Mucosa of stomach (tissue), 1 donor: Measurements from ENCODE around the gene COQ8A.
"Not testable (repeated sequence)": the region's sequence is repeated elsewhere in the genome, so short reads cannot be mapped to it uniquely, and the experiment has no call there.

Source experiments
- H3K27me3 ChIP-seq: one replicate; pipeline ENCODE4 v1.7.0; 2013; ENCODE audit warnings: mild to moderate bottlenecking, low read length; ENCODE audit not compliant: control insufficient read depth, insufficient read depth
- H3K36me3 ChIP-seq: one replicate; pipeline ENCODE4 v1.7.0; 2013; ENCODE audit warnings: low read length; ENCODE audit not compliant: control insufficient read depth, insufficient read depth
- H3K4me1 ChIP-seq: one replicate; pipeline ENCODE4 v1.7.0; 2013; ENCODE audit warnings: mild to moderate bottlenecking, low read length; ENCODE audit not compliant: control insufficient read depth, insufficient read depth
- H3K4me3 ChIP-seq: one replicate; pipeline ENCODE4 v1.7.0; 2013; ENCODE audit warnings: low read length
- H3K9ac ChIP-seq: one replicate; pipeline ENCODE4 v1.7.0; 2013; ENCODE audit warnings: mild to moderate bottlenecking, low read length, moderate library complexity
- H3K9me3 ChIP-seq: one replicate; pipeline ENCODE4 v1.7.0; 2013; ENCODE audit warnings: mild to moderate bottlenecking, low read length, moderate library complexity; ENCODE audit not compliant: control insufficient read depth
- donor health status: Pancreatic carcinoma.

COQ8A gene

DNA sequence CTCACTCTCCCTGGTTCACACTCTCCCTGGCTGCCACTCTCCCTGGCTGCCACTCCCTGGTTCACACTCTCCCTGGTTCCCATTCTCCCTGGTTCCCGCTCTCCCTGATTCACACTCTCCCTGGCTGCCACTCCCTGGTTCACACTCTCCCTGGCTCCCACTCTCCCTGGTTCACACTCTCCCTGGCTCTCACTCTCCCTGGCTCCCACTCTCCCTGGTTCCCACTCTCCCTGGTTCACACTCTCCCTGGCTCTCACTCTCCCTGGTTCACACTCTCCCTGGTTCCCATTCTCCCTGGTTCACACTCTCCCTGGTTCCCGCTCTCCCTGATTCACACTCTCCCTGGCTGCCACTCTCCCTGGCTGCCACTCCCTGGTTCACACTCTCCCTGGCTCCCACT lies 15.8 kb downstream of the COQ8A start:
- not testable (repeated sequence) for H3K9me3 ChIP-seq, H3K27me3 ChIP-seq, H3K4me3 ChIP-seq, H3K4me1 ChIP-seq, H3K36me3 ChIP-seq, H3K9ac ChIP-seq

DNA sequence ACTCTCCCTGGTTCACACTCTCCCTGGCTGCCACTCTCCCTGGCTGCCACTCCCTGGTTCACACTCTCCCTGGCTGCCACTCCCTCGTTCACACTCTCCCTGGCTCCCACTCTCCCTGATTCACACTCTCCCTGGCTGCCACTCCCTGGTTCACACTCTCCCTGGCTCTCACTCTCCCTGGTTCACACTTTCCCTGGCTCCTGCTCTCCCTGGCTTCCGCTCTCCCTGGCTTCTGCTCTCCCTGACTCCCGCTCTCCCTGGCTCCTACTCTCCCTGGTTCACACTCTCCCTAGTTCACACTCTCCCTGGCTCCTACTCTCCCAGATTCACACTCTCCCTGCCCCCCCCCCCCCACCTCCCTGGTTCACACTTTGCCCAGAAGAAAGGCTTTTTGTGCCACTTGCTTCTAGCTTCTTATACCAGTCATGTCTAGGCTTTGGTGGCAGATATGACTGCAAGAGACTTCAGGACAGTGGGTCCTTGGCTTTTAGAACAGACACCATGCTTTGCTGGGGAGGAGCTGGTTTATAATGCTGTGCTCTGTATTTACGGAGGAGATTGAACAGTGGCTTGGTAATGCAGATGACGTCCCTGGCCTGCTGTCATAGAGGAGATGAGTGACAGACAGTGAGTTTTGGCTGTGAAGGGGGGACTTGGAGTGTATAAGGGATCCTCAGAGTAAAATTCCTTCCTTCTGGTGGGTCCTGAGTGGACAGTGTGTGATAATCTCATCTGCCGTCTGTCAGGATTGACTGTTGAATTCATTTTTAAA lies 17.0 kb downstream of the COQ8A start:
- Histone ChIP-seq H3K9ac (no peak overlapping the region), H3K4me1 (peaks cover 7% of the 10 kb centered on the region), H3K27me3 (no peaks in the 10 kb centered on the region), H3K9me3 (no peaks in the 10 kb centered on the region), H3K4me3 (no peak overlapping the region), H3K36me3 (no peaks in the 10 kb centered on the region)

DNA sequence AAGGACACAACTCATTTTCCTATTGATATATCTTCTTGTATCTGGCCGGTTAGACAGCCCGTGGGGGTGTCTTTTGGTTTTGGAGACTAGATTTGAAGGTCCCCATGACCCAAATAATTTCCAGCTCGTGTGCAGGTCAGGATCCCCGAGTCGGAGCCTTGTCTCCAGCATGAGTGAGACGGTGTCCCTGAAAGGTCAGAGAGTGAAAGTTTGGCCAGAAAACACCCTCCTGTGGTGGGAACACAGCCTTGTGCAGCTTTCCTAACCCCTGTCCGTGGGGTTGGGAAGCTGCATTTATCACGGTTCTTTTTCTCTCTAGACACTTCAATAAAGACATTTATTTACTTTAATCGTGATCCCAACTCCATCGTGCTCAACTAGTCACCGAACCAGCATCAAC lies 17.6 kb downstream of the COQ8A start:
- H3K4me1 ChIP-seq = peaks cover 7% of the 10 kb centered on the region
- H3K9ac ChIP-seq = no peak overlapping the region
- H3K27me3 ChIP-seq = no peaks in the 10 kb centered on the region

DNA sequence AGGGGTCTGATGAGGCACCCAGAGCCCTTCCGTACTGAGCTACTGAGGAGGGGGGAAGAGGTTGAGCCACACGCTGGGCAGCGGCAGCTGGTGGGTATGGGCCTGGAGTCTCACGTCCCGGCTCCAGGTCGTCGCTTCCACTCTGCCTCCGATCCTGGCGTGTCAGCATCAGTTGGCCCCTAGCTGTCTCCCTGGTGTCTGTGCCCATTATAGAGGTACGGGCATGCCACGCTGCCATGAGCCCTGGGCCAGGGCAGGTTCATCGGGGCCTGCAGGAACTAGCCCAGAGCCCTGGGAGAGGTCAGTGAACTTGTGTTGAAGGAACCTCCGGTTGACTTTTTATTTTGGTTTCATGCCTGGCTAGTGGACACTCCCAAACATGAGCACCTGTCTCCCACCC lies 18.2 kb downstream of the COQ8A start:
- no peak overlapping the region for H3K4me3 ChIP-seq
- peaks cover 7% of the 10 kb centered on the region for H3K4me1 ChIP-seq
- no peaks in the 10 kb centered on the region for H3K9me3 ChIP-seq

More for the DNA sequence above, 17.6 kb downstream of the COQ8A start:
- Histone ChIP-seq H3K9me3 (no peaks in the 10 kb centered on the region), H3K4me3 (no peak overlapping the region), H3K36me3 (no peaks in the 10 kb centered on the region)

DNA sequence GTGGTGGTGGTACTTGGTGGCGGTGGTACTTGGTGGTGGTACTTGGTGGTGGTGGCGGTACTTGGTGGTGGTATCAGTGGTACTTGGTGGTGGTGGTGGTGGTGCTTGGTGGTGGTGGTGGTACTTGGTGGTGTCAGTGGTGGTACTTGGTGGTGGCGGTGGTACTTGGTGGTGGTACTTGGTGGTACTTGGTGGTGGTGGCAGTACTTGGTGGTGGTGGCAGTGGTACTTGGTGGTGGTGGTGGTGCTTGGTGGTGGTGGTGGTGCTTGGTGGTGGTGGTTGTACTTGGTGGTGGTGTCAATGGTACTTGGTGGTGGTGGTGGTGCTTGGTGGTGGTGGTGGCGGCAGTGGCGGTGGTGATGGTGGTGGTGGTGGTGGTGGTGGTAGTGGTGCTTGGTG lies 20.2 kb downstream of the COQ8A start:
- no peak overlapping the region for H3K4me3 ChIP-seq
- no peaks in the 10 kb centered on the region for H3K9me3 ChIP-seq
- H3K36me3 ChIP-seq = no peaks in the 10 kb centered on the region
- no peak overlapping the region for H3K9ac ChIP-seq
- no peaks in the 10 kb centered on the region for H3K27me3 ChIP-seq
- peaks cover 7% of the 10 kb centered on the region for H3K4me1 ChIP-seq

More for the DNA sequence above, 18.2 kb downstream of the COQ8A start:
- Histone ChIP-seq H3K9ac (no peak overlapping the region), H3K27me3 (no peaks in the 10 kb centered on the region), H3K36me3 (no peaks in the 10 kb centered on the region)

DNA sequence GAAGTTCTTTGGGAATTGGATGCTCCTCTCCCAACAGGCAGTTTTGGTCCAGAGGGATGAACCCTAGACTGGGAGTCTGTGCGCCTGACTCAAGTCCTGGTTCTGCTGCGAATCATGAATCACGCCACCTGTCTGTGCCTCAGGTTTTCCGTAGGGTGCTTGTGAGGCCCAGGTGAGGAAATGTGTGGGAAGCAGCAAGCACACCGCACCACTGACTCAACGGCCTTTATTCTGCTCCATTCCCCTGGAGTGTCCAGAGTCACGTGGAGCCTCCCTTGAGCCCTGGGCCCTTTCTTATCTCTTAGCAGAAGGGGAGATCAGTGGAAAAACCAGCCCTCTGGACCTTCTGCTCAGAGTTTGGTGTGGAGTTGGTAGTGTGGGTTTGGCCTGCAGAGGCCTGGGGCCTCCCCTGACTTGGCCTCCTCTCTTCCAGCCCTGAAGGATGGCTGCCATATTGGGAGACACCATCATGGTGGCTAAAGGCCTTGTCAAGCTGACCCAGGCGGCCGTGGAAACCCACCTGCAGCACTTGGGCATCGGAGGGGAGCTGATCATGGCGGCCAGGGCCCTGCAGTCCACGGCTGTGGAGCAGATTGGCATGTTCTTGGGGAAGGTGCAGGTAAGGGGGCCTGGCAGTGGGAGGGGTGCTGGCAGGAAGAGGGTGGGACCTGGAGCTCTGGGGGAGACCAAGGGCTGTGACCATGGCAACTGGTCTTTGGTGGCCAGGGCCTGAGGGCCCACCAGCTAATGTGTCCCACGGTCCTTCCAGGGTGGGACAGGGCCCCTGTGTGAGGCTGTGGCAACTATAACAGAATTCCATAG lies 21.1 kb downstream of the COQ8A start:
- Histone ChIP-seq H3K36me3 (no peaks in the 10 kb centered on the region), H3K9ac (no peak overlapping the region), H3K4me3 (no peak overlapping the region), H3K4me1 (peaks cover 7% of the 10 kb centered on the region), H3K9me3 (no peaks in the 10 kb centered on the region), H3K27me3 (no peaks in the 10 kb centered on the region)

DNA sequence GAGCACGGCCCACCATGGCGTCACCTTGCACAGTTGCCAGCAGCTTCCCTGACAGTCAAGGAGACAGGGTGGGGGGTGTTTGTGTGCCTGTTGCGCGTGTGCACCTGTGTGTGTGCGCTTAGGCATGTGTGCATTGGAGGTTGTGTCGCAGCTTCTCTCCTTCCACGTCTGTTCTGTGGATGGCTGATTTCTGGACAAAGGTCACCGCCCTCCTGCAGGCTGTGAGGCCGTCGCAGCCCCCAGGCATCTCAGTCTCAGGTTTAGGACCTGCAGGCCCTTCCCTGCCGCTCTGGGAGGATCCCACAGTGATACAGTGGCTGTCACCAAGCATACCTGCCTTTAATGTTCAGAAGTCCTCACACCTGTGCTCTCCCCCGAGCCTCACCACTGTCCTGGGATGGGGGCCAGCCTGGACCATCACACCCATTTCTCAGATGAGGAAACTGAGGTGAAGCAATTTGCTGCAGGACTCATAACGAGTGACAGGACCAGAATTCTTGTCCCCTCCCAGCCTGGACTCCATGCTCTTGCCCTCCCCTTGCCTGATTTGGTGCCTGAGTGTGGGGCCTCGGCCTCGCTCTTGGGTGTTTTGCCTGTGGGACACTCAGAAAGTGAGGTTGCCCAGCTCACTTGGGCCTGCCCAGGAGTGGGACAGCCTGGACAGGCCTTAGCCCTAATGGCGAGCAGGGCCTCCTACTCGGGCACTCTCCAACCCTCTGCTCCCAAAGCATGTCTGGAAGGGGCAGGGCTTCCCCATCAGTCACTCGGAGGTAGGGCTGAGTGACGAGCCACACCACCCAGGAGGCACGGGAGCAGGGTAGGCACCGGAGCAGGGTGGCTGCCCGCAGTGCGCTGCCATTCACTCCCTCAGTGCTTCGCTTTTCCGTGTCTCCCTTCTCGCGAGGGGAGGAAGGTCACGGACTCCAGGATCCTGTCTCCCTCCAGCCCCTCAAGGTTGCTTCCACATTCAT lies 22.6 kb downstream of the COQ8A start:
- H3K27me3 ChIP-seq = no peaks in the 10 kb centered on the region
- no peaks in the 10 kb centered on the region for H3K9me3 ChIP-seq
- no peak overlapping the region for H3K9ac ChIP-seq
- no peaks in the 10 kb centered on the region for H3K36me3 ChIP-seq
- H3K4me3 ChIP-seq = no peak overlapping the region
- H3K4me1 ChIP-seq = peaks cover 7% of the 10 kb centered on the region

DNA sequence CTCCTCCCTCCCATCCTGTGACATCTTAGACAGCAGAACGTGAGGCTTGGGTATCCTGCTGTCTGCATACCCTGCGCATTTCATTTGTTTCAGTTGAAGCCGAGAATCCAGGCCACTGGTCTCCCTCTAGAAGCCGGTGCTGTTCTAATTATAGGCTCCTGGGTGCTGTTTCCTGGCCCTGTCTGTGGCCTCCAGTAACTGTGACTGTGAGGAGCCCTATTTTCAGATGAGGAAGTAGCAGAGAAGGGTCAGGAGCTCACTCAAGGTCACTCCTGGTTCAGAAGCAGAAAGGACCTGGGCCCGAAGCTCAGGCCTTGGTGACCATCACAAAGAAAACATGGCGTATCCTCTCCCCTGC lies 24.0 kb downstream of the COQ8A start:
- no peak overlapping the region for H3K9ac ChIP-seq
- H3K4me1 ChIP-seq = peaks cover 5% of the 10 kb centered on the region
- no peaks in the 10 kb centered on the region for H3K27me3 ChIP-seq
- H3K9me3 ChIP-seq = no peaks in the 10 kb centered on the region
- no peaks in the 10 kb centered on the region for H3K36me3 ChIP-seq
- no peak overlapping the region for H3K4me3 ChIP-seq

DNA sequence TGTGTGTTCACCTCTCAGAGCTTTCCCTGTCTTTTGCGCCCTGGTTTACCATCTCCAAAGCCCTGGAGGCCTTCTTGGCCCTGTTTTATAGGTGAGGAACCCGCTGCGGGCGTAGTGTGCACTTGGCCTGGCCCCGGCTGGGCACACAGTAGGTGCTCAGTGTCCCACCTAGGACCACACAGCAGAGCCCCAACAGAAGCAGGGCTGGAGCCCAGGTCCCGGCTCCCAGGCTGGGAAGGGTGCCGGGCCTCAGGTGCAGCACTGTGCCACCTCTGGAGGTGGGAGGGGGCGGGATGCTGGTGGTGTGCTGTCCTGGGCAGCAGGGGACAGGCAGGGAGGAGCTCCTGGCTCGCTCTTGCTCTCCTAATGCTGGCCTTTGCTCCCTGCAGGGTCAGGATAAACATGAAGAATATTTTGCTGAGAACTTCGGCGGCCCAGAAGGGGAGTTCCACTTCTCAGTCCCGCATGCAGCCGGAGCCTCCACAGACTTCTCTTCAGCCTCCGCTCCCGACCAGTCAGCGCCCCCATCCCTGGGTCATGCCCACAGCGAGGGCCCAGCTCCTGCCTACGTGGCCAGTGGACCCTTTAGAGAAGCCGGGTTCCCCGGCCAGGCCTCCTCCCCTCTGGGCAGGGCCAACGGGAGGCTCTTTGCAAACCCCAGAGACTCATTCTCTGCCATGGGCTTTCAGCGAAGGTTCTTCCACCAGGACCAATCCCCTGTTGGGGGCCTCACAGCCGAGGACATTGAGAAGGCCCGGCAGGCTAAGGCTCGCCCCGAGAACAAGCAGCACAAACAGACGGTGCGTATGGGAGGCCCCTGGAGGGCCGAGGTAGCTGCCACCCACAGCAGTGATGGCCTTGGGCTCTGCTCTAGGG lies 24.8 kb downstream of the COQ8A start:
- H3K9me3 ChIP-seq = no peaks in the 10 kb centered on the region
- H3K4me3 ChIP-seq = no peak overlapping the region
- H3K4me1 ChIP-seq = no peaks in the 10 kb centered on the region
- H3K9ac ChIP-seq = no peak overlapping the region
- no peaks in the 10 kb centered on the region for H3K27me3 ChIP-seq
- H3K36me3 ChIP-seq = no peaks in the 10 kb centered on the region

DNA sequence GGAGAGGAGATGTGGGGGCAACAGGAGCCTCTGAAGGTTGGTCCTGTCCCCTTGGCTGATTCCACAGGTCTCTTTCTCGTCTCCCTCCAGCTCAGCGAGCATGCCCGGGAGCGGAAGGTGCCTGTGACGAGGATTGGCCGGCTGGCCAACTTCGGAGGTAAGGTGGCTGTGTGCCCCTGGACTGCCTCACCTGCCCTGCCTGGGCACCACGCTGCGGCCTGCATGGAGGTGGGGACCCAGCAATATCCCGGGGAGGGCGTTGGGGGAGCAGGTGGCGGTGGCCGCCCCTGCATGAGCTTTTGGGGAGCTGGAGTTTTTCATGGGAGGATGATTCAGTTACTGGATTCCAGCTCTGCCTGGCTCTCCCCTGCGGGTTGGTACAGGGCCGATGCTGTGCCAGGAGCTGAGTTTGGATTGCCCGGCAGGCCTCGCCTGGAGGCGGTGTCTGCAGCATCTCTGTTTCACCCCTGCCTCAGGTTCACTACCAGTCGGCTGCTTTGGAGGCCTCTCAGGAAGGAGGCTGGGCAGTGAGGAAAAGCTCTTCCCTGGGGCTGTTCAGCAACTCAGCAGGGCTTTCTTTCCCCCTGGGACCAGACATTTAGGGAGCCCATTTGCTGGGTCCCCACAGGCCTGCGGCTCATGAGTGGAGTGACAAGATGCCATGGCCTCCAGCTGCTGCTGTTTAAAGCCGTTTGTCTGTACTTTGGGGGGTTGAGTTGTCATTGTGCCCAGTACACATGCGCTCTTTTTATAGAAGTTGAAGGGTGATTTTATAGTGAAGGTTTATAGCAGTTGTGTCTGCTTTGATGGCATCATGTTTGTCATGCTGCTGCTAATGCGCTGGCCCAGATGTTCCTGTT lies 25.7 kb downstream of the COQ8A start:
- H3K4me1 ChIP-seq = no peaks in the 10 kb centered on the region
- no peak overlapping the region for H3K4me3 ChIP-seq
- no peaks in the 10 kb centered on the region for H3K36me3 ChIP-seq
- no peaks in the 10 kb centered on the region for H3K27me3 ChIP-seq
- H3K9me3 ChIP-seq = no peaks in the 10 kb centered on the region
- H3K9ac ChIP-seq = no peak overlapping the region
